HG03469 (cell line): ENCODE results near the gene OR51T1.
"Not testable (repeated sequence)": the region's sequence is repeated elsewhere in the genome, so short reads cannot be mapped to it uniquely, and the experiment has no call there.

Experiments
- ATAC-seq: cut with Tn5 transposase; IDR thresholded peaks from one replicate; pipeline ENCODE4 v1.9.1; 2021; ENCODE audit warnings: mild to moderate bottlenecking, moderate library complexity, moderate number of reproducible peaks; ENCODE audit not compliant: unreplicated experiment

OR51T1 gene, protein sequence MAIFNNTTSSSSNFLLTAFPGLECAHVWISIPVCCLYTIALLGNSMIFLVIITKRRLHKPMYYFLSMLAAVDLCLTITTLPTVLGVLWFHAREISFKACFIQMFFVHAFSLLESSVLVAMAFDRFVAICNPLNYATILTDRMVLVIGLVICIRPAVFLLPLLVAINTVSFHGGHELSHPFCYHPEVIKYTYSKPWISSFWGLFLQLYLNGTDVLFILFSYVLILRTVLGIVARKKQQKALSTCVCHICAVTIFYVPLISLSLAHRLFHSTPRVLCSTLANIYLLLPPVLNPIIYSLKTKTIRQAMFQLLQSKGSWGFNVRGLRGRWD

DNA sequence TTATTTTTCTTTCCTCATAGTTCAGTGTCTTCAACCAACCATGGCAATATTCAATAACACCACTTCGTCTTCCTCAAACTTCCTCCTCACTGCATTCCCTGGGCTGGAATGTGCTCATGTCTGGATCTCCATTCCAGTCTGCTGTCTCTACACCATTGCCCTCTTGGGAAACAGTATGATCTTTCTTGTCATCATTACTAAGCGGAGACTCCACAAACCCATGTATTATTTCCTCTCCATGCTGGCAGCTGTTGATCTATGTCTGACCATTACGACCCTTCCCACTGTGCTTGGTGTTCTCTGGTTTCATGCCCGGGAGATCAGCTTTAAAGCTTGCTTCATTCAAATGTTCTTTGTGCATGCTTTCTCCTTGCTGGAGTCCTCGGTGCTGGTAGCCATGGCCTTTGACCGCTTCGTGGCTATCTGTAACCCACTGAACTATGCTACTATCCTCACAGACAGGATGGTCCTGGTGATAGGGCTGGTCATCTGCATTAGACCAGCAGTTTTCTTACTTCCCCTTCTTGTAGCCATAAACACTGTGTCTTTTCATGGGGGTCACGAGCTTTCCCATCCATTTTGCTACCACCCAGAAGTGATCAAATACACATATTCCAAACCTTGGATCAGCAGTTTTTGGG is at the start of gene OR51T1:
Gene OR51T1 (plus strand): TSS at position 41 of the 641 bp plus-strand sequence. CDS start 0 bp downstream, at position 41.
- ATAC-seq: no peak

DNA sequence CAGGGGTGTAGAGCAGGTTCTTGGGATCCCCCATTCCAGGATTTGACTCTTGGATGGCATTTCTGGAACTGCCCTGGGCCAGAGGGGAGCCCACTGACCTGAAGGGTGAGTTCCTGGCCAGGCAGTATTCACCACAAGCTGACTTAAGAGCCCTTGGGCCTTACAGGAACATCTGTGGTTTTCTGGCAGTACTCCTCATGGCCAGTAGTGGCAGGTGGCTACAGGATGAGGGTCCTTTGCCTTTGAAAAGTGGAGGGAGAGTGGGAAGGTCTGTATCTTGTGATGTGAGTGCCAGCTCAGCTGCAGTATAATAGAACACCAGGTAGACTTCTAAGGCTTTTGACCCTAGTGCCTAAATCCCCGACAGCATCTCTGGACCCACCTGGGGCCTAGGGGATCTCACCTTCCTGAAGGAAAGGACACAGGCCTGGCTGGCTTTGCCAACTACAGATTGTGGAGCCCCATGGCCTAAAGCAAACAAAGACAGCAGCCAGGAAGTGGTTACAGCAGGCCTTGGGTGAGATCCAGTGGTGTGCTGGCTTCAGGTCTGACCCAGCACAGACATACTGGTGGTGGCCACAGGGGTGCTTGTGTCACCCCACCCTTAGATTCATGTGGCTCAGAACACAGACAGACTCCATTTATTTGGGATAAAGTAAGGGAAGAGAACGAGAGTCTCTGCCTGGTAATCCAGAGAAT is 41.7 kb upstream of the OR51T1 start:
- ATAC-seq: no peak

DNA sequence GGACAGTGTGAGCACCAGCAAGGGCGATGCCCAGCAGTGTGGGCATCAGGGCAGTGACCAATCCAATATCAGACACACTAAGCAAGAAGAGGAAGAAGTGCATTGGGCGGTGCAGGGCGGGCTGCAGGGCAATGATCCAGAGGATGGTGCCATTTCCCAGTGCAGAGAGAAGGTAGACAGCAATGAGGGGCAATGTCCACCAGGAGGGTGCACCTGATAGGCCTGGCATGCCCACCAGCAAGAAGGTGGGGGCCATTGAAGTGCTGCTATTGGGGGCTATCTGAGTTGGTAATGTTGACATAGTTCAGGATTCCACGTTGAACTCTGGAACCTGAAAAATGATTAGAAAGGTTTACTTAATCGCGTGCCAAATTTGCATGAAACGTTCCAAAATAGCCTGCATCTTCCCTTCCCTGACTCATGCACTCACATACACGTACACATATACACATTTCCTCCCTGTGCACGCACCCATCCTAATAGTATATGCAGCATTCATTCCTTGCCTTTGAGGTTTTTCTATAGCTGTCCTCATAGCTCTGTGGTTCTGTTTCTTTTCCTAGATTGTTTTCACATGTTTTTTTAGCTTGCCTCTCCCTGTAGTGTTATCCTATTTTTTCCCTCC is 32.7 kb upstream of the OR51T1 start, which contains the start of gene OR51S1:
Gene OR51S1 (minus strand): TSS at position 301 of the 625 bp plus-strand sequence. CDS start 0 bp downstream, at position 301.
- ATAC-seq: no peak

DNA sequence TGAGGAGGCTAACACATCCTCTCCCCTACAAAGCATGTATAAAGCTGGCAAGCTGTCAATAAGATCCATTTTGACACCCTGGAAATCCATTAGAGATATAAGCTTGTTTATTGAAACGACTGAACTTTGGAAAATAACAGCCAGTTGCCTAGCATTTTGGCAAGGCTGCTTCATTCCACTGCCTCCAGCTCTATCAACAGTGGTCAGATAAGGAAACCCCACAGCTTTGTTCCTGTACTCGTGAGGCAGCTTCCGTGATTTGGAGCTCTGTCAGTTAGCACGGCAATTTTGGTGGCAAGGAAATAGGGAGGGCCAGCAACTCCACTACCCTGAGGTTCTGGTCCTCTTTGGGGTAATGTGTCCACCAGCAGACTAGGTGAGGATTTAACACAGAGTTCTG is 30.7 kb upstream of the OR51T1 start:
- no peak for ATAC-seq

DNA sequence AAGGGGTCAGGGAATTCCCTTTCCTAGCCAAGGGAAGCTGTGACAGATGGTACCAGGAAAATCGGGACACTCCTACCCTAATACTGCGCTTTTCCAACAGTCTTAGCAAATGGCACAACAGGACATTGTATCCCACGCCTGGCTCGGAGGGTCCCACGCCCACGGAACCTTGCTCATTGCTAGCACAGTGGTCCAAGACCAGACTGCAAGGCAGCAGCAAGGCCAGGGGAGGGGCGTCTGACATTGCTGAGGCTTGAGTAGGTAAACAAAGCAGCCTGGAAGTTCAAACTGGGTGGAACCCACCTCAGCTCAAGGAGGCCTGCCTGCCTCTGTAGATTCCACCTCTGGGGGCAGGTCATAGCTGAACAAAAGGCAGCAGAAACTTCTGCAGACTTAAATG is 27.4 kb upstream of the OR51T1 start:
- not testable (repeated sequence) for ATAC-seq

DNA sequence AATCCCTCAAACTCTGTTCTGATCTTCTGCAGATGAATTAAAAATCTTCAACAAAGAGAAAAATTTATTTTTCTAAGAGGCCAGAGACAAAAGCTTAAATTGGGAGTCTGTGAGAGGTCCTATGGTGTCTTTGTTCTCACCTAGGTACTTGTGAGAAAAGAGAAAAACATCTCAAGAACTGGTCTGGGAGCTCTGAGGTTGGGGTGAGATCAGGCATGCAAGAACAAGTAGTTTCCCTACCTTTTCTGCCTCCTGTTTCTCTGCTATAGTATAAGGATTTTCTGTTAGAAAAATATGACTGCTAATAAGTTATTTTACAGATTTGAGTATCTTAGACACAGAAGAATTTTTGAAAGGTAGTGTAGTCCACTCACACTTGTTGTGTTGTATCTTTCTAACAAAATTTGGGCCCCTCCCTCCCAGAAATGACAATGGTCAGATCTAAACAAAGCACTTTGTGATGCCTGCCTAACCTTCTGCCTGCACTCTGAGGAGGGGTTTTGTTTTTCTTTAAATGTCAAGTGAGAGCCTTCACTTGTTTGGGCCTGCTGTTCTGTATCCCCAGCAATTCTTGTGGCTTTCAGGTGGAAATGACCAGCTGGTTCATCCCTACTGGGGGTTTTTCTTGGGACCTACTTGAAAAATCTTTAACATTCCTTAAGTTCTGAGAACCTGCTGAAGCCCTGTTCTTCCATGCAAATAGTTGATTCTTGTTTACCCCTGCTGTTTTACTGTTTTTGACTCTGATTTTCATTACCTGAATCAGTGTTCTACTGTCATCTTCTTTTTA is 19.1 kb upstream of the OR51T1 start:
- no peak for ATAC-seq

DNA sequence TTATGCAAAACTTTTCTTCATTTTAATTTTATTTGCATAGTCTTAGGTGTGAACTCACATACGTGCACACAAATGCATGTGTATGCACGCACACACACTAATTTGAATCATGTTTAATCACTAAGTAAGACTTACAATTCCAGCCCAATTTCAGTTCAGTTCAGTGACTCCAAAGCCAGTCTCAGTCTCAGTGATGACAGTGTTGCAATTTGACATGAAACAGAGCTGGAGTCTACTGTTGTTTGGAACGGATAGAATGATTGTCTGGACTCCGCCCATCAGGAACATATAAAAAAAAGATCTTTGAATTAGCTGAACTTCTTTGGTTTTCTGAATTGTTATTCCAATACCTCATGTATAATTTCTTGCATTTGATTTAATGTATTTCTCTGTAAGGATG is 17.8 kb upstream of the OR51T1 start:
- ATAC-seq: no peak

DNA sequence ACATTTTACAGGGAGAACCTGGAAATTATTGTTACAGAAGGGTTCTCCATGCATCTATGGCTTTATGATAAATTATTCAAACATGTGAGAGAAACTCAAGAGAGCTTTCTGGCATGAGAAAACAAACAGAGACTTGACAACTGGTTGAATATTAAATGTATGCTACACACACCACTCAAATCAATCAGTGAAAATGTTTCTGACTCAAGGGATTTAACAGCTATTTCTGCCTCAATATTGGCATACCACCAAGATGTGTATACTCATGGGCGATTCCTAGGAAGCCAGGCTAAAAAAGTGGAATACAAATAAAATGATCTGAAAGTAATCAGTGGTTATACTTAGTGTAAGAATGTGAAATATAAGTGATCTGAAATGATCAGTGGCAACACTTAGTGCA is 15.8 kb upstream of the OR51T1 start:
- ATAC-seq: no peak

DNA sequence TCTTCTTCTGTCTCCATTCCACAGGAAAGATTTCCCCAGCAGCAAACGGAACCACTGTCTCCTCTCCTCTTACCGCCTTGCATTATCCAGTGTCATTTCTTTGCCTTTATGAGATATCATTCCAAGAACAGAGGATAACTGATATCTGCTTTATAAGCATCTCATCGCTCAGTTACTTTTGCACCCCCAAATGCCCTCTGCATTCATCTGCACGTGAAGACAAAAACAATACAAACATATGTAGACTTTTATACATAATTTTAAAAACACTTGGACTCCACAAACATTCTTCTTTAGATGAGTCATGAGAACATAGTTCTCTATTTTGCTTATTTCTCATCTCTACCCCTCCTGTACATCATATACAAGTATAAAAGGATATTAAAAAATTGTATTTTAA is 512 bp upstream of the OR51T1 start:
- no peak for ATAC-seq

DNA sequence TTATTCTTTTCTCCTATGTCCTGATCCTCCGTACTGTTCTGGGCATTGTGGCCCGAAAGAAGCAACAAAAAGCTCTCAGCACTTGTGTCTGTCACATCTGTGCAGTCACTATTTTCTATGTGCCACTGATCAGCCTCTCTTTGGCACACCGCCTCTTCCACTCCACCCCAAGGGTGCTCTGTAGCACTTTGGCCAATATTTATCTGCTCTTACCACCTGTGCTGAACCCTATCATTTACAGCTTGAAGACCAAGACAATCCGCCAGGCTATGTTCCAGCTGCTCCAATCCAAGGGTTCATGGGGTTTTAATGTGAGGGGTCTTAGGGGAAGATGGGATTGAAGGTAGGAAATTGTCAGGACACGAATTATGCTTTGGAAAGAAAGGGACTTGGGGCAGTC is 843 bp downstream of the OR51T1 start:
- no peak for ATAC-seq

DNA sequence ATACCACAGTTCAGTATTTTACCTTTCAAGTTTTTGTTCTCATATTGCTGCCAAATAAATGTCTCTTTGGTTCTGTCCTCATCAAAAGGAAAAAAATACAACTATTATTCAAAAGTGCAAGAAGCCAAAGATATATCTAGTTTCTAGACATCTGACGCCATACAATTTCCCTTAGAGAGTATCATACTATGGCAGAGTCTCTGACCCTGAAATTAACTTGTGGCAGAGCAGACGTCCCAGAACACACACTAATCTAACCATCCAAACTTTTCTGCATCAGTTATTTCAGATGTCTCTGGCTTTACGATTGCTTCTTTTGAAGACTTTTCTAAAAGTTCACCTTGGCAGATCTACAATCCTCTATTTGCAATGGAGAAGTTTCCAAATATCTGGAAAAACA is 2.7 kb downstream of the OR51T1 start:
- ATAC-seq: no peak

DNA sequence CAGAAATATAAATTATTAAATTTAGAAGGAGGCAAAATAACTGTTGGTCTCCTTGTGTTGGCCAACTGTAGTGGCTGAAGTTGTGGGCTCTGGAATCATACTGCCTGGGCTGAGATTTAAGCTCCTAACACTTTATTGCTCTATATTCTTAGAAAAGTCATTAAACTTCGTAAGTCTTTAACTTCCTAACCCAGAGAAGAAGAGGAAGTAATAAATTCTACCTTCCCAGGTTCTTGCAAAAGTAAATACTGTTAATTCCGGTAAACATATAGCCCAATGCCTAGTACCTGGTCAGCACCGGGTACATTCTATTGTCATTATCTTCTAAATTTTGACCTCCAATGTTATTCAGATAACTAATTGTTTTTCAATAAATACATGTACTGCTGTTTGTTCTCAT is 4.5 kb downstream of the OR51T1 start:
- ATAC-seq: no peak

DNA sequence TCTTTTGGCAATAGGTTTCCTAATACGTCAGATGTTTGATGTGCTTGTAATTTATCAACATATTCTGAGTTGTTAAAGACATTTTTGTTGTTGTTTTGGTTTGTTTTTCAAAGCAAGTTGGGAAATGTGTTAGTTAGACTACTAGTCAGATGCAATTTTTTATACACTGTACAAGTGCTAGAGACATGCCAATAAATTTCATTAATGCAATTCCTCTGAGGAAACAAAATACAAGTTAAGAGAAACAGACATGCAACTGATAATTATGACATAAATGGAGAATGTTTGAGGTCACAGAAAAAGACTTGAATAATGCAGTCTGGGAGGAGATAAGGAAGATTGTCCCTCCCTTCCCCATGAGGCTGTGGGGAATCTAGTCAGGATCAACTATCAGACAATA is 5.9 kb downstream of the OR51T1 start:
- ATAC-seq: no peak

DNA sequence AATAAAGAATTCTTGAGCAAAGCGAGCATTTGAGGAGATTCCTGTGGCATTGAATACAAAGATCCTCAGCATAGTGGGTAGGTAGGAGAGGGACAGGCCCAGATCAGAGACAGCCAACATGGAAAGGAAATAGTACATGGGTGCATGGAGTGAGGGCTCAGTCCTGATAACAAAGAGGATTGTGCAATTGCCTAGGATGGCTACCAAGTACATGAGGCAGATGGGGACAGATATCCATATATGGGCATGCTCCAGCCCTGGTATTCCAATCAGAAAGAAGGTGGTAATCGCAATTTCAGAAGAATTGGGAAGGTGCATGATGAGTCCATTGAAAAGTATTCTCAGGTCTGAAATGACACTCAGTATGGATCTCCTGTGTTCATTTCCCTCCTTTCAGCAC is 8.6 kb downstream of the OR51T1 start:
- no peak for ATAC-seq

DNA sequence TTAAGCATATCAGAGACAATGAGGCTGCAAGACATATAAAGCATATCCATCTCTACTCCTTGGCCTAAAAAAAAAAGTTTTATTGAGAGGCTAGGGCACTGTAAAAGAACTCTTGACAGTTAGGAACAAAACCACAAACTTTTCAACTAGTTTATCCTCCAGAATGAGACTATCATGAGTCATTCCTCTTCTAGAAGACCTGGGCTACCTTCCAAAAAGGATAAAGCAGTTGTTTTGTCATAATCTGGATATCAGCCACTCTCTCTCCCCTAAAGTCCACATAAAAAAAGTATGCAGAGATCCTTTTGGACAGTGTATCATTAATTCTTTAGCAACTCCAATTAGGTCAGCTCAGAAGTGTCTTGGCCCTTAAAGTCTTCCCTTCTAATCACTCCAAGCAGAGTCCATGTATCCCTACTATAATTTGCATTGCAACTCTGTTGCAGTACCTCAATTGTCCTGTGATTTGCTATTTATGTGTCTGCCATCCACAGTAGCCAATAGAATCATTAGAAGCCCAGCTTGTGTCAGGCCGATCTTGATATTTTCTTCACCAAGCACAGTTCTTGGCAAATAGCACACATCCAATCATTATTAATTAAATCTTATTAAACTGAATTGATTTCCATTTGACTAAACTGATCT is 10.4 kb downstream of the OR51T1 start:
- ATAC-seq: no peak

DNA sequence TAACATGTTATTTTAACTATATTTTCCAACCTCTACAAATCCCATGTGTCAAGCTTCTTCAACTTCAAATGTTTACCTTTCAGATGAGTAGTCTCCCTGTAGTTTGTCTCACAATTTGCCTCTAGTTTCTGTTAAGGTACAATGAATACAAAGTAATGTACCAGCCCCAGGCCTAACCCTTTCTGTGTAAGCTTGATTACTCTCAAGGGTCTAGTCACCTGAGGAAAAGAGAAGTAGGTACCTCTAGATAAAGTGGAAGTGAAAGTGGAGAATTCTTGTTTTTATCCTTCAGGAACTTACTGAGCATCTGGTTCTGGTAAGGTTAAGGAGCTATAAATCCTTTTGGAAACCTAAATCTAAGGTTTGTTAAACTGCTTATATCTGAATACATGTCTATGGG is 21.8 kb downstream of the OR51T1 start, which contains the start of gene OR51A7:
Gene OR51A7 (plus strand): TSS at position 300 of the 400 bp plus-strand sequence. CDS start 3,587 bp downstream, outside the sequence.
- no peak for ATAC-seq

DNA sequence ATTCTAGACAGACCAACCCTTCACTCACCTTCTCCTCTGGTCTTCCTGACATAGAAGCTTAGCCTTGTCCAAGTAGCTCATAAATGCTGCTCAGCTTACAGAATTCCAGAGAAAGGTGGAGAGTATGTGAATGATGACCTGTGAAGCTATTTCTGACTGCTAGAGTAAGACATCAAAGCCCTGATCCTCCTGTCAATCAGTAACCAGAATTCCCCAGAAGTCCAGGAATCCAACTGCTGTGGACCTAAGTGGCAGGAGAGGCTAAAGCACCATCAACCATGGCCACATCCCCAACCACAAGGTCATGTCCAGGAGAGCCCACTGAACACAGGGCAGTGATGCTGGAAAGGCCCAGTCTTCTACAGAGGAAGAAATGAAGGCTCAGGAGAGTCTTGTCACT is 34.9 kb downstream of the OR51T1 start:
- ATAC-seq: no peak

DNA sequence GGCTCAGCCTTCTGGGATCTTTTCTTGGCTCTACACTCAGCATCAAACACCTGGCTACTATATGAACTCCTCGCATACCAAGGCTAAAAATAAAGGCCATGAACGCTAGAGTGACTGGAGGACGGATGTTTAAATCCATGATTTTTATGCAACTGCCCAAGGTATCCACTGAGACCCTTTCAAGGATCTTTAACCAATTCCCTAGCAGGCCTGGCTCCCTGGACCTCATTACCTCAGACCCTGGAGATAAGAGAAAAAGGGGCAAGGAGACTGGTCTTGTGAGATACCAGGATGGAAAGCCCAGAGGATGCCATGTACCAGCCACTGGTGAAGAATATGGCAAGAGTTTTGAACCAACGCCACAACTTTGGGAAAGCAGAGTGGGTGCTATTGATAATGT is 37.5 kb downstream of the OR51T1 start, which contains the start of gene OR51G2:
Gene OR51G2 (minus strand): TSS at position 101 of the 400 bp plus-strand sequence. CDS start 3,687 bp downstream, outside the sequence.
- no peak for ATAC-seq

DNA sequence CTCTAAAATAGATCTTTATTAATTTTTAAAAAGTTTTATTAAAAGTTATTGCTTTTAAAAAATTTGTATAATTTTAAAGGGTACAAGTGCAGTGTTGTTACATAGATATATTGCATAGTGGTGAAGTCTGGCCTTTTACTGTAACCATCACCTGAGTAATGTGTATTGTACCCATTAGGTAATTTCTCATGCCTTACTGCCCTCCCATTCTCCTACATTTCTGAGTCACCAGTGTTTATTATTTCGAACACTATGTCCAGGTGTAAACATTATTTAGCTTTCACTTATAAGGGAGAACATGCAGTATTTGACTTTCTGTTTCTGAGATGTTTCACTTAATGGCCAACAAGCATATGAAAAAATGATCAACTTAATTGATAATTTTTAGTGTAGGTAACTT is 40.1 kb downstream of the OR51T1 start:
- no peak for ATAC-seq

DNA sequence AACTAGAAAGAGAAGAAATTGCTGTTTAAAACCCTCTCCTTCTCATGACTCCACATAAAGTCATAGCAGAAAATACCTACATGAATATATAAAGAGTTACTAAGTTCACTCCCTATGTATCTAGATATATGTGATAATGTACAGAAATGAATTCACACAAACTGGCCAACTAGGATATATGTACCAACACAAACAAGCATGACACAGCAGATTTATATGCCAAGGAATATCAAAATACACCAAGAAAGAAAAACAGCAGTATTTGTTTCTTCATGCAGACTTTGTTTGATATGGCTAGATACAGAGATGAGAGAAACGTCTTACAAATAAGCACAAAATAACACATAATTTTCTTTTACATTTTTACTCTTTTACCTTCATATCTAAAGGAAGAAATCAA is 40.6 kb downstream of the OR51T1 start:
- ATAC-seq: no peak
